ENCODE data around the gene KCNN2.

DNA sequence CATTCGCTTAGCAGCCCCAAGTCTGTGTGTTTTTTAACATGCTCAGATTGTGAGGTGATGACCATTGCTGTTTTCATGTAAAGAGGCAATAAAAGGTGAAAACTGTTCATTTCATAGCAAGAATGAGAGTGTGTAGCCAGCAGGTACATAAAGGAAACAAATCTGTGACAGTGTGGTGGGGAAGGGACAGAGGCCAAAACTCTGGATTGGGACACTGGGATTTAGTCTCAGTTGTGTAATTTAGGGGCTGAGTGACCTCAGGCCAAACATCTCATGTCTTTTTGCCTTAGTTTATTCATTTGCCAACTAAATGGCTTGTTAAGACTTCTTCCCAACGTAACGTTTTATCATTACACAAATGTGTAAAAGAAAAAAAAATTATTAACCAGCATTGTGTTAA lies 47.0 kb downstream of the KCNN2 start:
- TF ChIP-seq, protein P1, sequence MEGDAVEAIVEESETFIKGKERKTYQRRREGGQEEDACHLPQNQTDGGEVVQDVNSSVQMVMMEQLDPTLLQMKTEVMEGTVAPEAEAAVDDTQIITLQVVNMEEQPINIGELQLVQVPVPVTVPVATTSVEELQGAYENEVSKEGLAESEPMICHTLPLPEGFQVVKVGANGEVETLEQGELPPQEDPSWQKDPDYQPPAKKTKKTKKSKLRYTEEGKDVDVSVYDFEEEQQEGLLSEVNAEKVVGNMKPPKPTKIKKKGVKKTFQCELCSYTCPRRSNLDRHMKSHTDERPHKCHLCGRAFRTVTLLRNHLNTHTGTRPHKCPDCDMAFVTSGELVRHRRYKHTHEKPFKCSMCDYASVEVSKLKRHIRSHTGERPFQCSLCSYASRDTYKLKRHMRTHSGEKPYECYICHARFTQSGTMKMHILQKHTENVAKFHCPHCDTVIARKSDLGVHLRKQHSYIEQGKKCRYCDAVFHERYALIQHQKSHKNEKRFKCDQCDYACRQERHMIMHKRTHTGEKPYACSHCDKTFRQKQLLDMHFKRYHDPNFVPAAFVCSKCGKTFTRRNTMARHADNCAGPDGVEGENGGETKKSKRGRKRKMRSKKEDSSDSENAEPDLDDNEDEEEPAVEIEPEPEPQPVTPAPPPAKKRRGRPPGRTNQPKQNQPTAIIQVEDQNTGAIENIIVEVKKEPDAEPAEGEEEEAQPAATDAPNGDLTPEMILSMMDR (conservative IDR thresholded peaks at IDR 0.05) = no peak
- TF ChIP-seq EZH2 (IDR thresholded peaks at IDR 0.05; ENCODE audit: low read depth) = no peak

Data from PC-9 (cell line).